ENCODE results near the gene VWA5B2.

VWA5B2 gene

GRCh38 chr3:184248454-184249411, 19.3 kb downstream of the VWA5B2 start, which contains the start of gene ALG3 (continued):
- TF ChIP-seq TRIM28 (IDR thresholded peaks at IDR 0.05; ENCODE audit: borderline replicate concordance, low read length) (no peak), ZBTB1 (tag by site-specific recombination; IDR thresholded peaks at IDR 0.05) (no peak), ZNF580 (tag by site-specific recombination; IDR thresholded peaks at IDR 0.05) (0 out of 2 replicates have a peak, but pooled peaks have one; percentile 64), ZNF18 (tag by site-specific recombination; IDR thresholded peaks at IDR 0.05) (no peak), ZNF792 (tag by site-specific recombination; IDR thresholded peaks at IDR 0.05) (no peak), PBX3 (CRISPR knock-in tag; IDR thresholded peaks at IDR 0.05) (no peak), ZBTB48 (tag by site-specific recombination; IDR thresholded peaks at IDR 0.05) (peak; percentile 28; the same call in 1 of the 2 replicates), ZNF707 (tag by site-specific recombination; IDR thresholded peaks at IDR 0.05) (no peak), ZNF677 (tag by site-specific recombination; IDR thresholded peaks at IDR 0.05) (no peak), PRDM1 (tag by site-specific recombination; IDR thresholded peaks at IDR 0.05) (no peak), ZNF791 (tag by site-specific recombination; IDR thresholded peaks at IDR 0.05) (no peak), ZFP69B (tag by site-specific recombination; IDR thresholded peaks at IDR 0.05) (peak; percentile 93), SCRT2 (tag by site-specific recombination; IDR thresholded peaks at IDR 0.05) (no peak), ZBTB21 (tag by site-specific recombination; IDR thresholded peaks at IDR 0.05) (no peak), AEBP2 (tag by site-specific recombination; IDR thresholded peaks at IDR 0.05; ENCODE audit: borderline replicate concordance) (no peak), KLF16 (tag by site-specific recombination; IDR thresholded peaks at IDR 0.05) (peak; percentile 92), ZNF514 (tag by site-specific recombination; IDR thresholded peaks at IDR 0.05) (no peak), ZNF830 (tag by site-specific recombination; IDR thresholded peaks at IDR 0.05; ENCODE audit: low read depth) (no peak), RBAK (tag by site-specific recombination; IDR thresholded peaks at IDR 0.05) (no peak)

- ChIA-PET POLR2A (interaction anchor here (0.8 to 1.0 kb wide), 3 partner anchors 10 to 73 kb away, joined by 3 to 4 read pairs (median 3); partner anchors contain the start of gene ABCF3), CTCF (interaction anchor here (0.5 to 1.5 kb wide), 28 partner anchors 9 to 1071 kb away, joined by 3 to 6 read pairs (median 3); partner anchors contain the start of genes CAMK2N2, PARL and VWA5B2)
- Histone ChIP-seq H3K36me3 (ENCODE audit: control insufficient read depth in 2 of 2, insufficient read depth in 1 of 2, low read length in 2 of 2) (peaks cover 0 to 15% of the 10 kb centered on the region in 2 experiments; a peak in 1 of 3 replicates), H3K4me1 (ENCODE audit: control insufficient read depth, insufficient read depth, low read length) (no peaks in the 10 kb centered on the region), H3K9me3 (ENCODE audit: control insufficient read depth, insufficient read depth, low read depth, low read length) (no peaks in the 10 kb centered on the region), H3K4me3 (ENCODE audit: low read depth, low read length) (peak within 1 kb of the TSS; percentile 96), H3K27ac (ENCODE audit: extremely low read depth, low read depth, low read length) (peak within 1 kb of the TSS; percentile 72)
- no peak for TF ChIP-seq ZNF19 (tag by site-specific recombination; IDR thresholded peaks at IDR 0.05; ENCODE audit: low read depth)
- TF ChIP-seq KLF16 (tag by site-specific recombination; IDR thresholded peaks at IDR 0.05), result peak; percentile 50
- peak; percentile 99 for TF ChIP-seq ZEB2 (tag by site-specific recombination; IDR thresholded peaks at IDR 0.05)
- peak; percentile 69; the same call in 1 of the 2 replicates for TF ChIP-seq SP3 (tag by site-specific recombination; IDR thresholded peaks at IDR 0.05)
- TF ChIP-seq TCF7L2 (IDR thresholded peaks at IDR 0.05; ENCODE audit: borderline replicate concordance, low read depth, low read length), result no peak
- TF ChIP-seq ZNF501 (tag by site-specific recombination; IDR thresholded peaks at IDR 0.05), result peak; percentile 49; the same call in 1 of the 2 replicates
- peak; percentile 67; the same call in 1 of the 2 replicates for TF ChIP-seq ZNF600 (tag by site-specific recombination; IDR thresholded peaks at IDR 0.05)
- TF ChIP-seq HIC1 (tag by site-specific recombination; IDR thresholded peaks at IDR 0.05), result peak; percentile 93
- peak; percentile 67 for TF ChIP-seq ZBTB26 (tag by site-specific recombination; optimal IDR thresholded peaks at IDR 0.05)
Measured at GRCh38 chr3:184249412-184250166, 20.2 kb downstream of the VWA5B2 start, which contains the start of gene EEF1AKMT4. Gene EEF1AKMT4 (plus strand): TSS chr3:184249672. CDS start chr3:184249695, 23 bp downstream.

All from HEK293 (cell line).